Measurements from ENCODE around the gene CFAP74. TPM values are rescaled to one million over a fixed set of nuclear protein-coding genes. Genes with fewer than 3 reads are reported as not detected.
A peak's percentile ranks its signal among the peaks of the same experiment; 100 is the strongest.

The CFAP74 gene
- polyA plus RNA-seq, 1 donor (not counting 4 experiments of a cell fraction or from before 2014, with no cell fraction given): not detected

DNA sequence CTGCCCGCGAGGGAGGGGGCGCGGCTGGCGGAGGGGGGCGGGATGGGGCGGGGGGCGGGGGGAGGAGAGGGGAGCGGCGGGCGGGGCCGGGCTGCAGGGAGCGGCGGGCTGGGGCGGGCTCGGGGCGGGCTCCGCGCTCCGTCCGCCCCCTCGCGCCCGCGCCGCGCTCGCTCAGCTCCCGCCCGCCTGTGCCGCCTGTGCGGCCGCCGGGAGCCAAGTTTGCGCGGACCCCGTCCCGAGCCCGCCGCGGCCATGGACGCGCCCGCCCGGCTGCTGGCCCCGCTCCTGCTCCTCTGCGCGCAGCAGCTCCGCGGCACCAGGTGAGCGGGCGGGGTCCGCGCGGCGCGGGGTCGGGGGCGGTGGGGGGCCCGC is 15.6 kb upstream of the CFAP74 start, which contains the start of gene GABRD:
GABRD (plus strand) TSS at position 174 of the 372 bp plus-strand sequence; CDS start at position 253, 79 bp downstream.
- no peaks in the 10 kb centered on the region for H3K79me2 ChIP-seq (ENCODE audit: control insufficient read depth, insufficient read depth, low read length)
- H3K27me3 ChIP-seq (ENCODE audit: control insufficient read depth, extremely low read depth, insufficient read depth, low read length): peaks cover 67% of the 10 kb centered on the region
- dilution Hi-C loops (cut with MboI; ENCODE audit: extremely low pct_ligation_motif_present, low sequenced_read_pairs): no loop called here
- TF ChIP-seq EZH2 (IDR thresholded peaks at IDR 0.05; ENCODE audit: low read length): no peak
- TF ChIP-seq, protein P1, sequence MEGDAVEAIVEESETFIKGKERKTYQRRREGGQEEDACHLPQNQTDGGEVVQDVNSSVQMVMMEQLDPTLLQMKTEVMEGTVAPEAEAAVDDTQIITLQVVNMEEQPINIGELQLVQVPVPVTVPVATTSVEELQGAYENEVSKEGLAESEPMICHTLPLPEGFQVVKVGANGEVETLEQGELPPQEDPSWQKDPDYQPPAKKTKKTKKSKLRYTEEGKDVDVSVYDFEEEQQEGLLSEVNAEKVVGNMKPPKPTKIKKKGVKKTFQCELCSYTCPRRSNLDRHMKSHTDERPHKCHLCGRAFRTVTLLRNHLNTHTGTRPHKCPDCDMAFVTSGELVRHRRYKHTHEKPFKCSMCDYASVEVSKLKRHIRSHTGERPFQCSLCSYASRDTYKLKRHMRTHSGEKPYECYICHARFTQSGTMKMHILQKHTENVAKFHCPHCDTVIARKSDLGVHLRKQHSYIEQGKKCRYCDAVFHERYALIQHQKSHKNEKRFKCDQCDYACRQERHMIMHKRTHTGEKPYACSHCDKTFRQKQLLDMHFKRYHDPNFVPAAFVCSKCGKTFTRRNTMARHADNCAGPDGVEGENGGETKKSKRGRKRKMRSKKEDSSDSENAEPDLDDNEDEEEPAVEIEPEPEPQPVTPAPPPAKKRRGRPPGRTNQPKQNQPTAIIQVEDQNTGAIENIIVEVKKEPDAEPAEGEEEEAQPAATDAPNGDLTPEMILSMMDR (optimal IDR thresholded peaks at IDR 0.05 in 1 of 3, IDR thresholded peaks at IDR 0.05 in 1 of 3, conservative IDR thresholded peaks at IDR 0.05 in 1 of 3; ENCODE audit: extremely low read depth in 1 of 3, insufficient read depth in 2 of 3, low read length in 3 of 3): no peak
- H4K20me1 ChIP-seq (ENCODE audit: control insufficient read depth, extremely low read depth, insufficient read depth, low read length): peaks cover 3% of the 10 kb centered on the region
- H3K4me3 ChIP-seq (ENCODE audit: control insufficient read depth in 2 of 3, extremely low read depth in 1 of 3, insufficient read depth in 2 of 3, low read depth in 1 of 3, low read length in 3 of 3): no peak within 1 kb of the TSS
- no peak within 1 kb of the TSS for H3K27ac ChIP-seq (ENCODE audit: control insufficient read depth, insufficient read depth, low read length)
- no peak within 1 kb of the TSS for H3K4me2 ChIP-seq (ENCODE audit: control insufficient read depth, extremely low read depth, insufficient read depth, low read depth, low read length)
- FAIRE-seq: no peak
- no peaks in the 10 kb centered on the region for H3K9me3 ChIP-seq (ENCODE audit: control insufficient read depth, low read depth, low read length)
- no peaks in the 10 kb centered on the region for H3K4me1 ChIP-seq (ENCODE audit: control insufficient read depth, extremely low read depth, insufficient read depth, low read length)
- H3K36me3 ChIP-seq (ENCODE audit: control insufficient read depth in 2 of 2, extremely low read depth in 1 of 2, insufficient read depth in 2 of 2, low read length in 2 of 2): no peaks in the 10 kb centered on the region
- no peak within 1 kb of the TSS for H2AFZ ChIP-seq (ENCODE audit: control insufficient read depth, low read length)
- H3K9me1 ChIP-seq (ENCODE audit: control insufficient read depth, extremely low read depth, insufficient read depth, low read length): no peaks in the 10 kb centered on the region
- H3K9ac ChIP-seq (ENCODE audit: control insufficient read depth, extremely low read depth, insufficient read depth, low read length): no peak within 1 kb of the TSS
- DNase-seq (ENCODE audit: low read depth, low spot score): no peak

DNA sequence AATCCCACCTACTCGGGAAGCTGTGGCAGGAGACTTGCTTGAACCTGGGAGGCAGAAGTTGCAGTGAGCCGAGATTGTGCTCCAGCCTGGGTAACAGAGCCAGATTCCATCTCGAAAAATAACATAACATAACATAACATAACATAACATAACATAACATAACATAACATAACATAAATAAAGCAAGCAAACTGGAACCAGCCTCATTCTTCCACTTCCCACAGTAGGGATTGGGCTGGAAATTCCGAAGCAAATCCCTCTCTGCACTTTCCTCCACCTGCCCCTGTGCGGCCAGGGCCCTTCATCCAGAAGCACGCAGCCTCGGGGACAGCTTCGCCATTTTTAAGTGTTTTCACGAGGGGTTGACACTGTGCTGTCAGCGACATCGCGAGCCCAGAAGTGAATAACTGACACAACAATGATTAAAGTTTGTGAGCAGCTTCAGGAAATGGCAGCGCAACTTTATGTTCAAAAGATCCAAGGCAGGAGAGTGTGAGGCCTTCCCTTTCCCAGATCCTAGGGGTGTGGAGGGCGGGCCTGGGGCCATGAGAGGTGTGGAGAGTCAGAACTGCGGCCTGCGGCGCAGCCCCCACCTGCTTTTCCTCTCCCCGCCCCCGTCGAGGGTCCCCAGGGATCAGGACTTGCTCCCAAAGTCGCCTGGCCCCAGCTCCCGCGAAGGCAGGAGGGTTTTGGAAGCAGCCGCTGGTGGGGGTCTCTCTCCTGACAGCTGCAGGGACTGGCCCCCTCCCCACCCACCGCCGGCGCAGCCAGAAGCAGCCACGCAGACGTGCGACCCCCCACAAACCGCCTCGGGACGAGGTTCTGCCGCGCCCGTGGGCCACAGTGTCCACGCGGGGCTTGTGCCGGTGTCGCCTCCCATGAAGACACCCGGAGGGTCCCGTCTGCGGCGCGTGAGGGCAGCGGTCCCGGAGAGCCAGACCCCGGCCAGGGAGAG is 14.9 kb upstream of the CFAP74 start:
- FAIRE-seq: no peak
- H3K9ac ChIP-seq (ENCODE audit: control insufficient read depth, extremely low read depth, insufficient read depth, low read length): no peak overlapping the region
- dilution Hi-C loops (cut with MboI; ENCODE audit: extremely low pct_ligation_motif_present, low sequenced_read_pairs): no loop called here
- no peaks in the 10 kb centered on the region for H3K36me3 ChIP-seq (ENCODE audit: control insufficient read depth in 2 of 2, extremely low read depth in 1 of 2, insufficient read depth in 2 of 2, low read length in 2 of 2)
- TF ChIP-seq EZH2 (IDR thresholded peaks at IDR 0.05; ENCODE audit: low read length): peak; percentile 50
- TF ChIP-seq, protein P1 (optimal IDR thresholded peaks at IDR 0.05 in 1 of 3, IDR thresholded peaks at IDR 0.05 in 1 of 3, conservative IDR thresholded peaks at IDR 0.05 in 1 of 3; ENCODE audit: extremely low read depth in 1 of 3, insufficient read depth in 2 of 3, low read length in 3 of 3): no peak
- peaks cover 67% of the 10 kb centered on the region for H3K27me3 ChIP-seq (ENCODE audit: control insufficient read depth, extremely low read depth, insufficient read depth, low read length)
- no peaks in the 10 kb centered on the region for H3K9me3 ChIP-seq (ENCODE audit: control insufficient read depth, low read depth, low read length)
- peaks cover 3% of the 10 kb centered on the region for H4K20me1 ChIP-seq (ENCODE audit: control insufficient read depth, extremely low read depth, insufficient read depth, low read length)
- no peaks in the 10 kb centered on the region for H3K4me1 ChIP-seq (ENCODE audit: control insufficient read depth, extremely low read depth, insufficient read depth, low read length)
- DNase-seq (ENCODE audit: low read depth, low spot score): no peak
- H3K27ac ChIP-seq (ENCODE audit: control insufficient read depth, insufficient read depth, low read length): no peak overlapping the region
- no peak overlapping the region for H3K4me3 ChIP-seq (ENCODE audit: control insufficient read depth in 2 of 3, extremely low read depth in 1 of 3, insufficient read depth in 2 of 3, low read depth in 1 of 3, low read length in 3 of 3)
- H3K9me1 ChIP-seq (ENCODE audit: control insufficient read depth, extremely low read depth, insufficient read depth, low read length): no peaks in the 10 kb centered on the region
- H3K79me2 ChIP-seq (ENCODE audit: control insufficient read depth, insufficient read depth, low read length): no peaks in the 10 kb centered on the region
- no peak overlapping the region for H3K4me2 ChIP-seq (ENCODE audit: control insufficient read depth, extremely low read depth, insufficient read depth, low read depth, low read length)
- H2AFZ ChIP-seq (ENCODE audit: control insufficient read depth, low read length): no peak overlapping the region
